ENCODE data around the gene DDO.
"Not testable (repeated sequence)": the region's sequence is repeated elsewhere in the genome, so short reads cannot be mapped to it uniquely, and the experiment has no call there.

DDO gene

DNA sequence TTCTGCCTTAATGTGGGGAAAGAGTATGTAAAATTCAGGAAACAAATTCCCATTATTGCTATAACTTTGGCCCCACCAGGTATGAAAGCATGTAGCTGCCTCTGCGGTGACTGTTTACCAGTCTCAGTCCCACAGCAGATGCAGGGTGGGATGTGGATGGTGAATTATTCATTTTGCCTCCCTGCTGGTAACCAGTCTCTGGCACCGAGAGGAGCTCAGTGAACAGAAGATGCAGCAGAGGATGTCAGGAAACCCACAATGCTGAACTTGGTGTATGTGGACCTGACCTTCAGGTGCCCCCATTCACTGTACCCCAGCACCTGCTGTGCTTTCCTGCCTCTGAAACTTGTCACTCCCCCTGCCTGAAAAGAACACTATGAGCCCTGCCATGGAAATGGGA lies 48.4 kb downstream of the DDO start:
- DNase-seq (ENCODE audit: low read depth) = no peak

DNA sequence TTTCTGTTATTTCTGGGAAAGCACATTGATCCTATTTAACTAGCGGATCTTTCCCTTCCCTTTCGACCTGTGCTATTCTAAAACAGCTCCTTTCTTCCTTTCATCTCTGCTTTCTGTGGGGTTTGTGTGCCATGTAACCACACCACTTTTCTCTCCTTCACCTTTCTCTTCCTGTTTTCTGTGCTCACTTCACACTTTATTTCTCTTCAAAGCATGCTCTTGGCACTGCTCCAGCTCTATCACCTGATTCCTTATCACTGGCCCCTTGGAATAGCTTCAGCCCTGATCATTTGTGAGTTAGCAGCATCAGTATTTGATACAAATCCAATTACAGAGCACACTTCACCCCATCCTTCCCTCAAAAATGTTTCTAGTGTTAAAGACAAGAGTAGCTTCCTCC lies 49.1 kb downstream of the DDO start:
- no peak for DNase-seq (ENCODE audit: low read depth)

DNA sequence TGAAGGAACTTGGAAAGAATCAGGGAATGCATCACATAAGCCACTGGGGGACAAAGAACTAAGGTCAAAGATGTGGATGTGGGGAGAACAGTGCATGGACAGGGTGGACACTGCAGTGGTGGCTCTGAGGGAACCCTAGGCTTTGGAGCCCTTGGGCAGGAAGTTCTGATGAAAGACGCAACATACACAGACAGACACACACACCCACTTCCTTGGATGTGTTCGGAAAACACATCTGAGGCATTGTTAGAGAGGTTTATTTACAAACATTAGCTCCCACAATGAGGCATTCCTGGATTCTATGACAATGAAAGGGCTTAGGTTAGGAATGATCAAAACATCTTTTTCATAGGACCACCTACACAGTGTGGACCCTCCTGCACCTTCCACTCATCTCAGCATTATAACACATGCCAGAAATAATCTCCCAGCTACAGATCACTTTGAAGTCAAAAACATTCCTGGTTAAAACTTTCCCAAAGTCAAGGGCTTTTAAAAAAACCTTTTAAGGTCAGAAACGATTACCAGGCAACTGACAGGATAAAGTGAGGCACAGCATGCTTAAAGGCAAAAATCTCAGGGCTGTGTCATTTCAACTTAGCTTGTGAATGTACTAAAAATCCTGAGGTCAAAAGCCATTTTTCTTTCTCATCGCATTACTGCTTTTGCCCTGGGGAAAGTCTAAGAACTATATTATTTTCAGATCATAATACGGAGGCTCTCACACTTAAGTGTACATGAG lies 50.8 kb downstream of the DDO start:
- no peak for DNase-seq (ENCODE audit: low read depth)

GRCh38 chr6:110363748-110364147 lies 51.6 kb downstream of the DDO start:
- no peak for DNase-seq (ENCODE audit: low read depth)

DNA sequence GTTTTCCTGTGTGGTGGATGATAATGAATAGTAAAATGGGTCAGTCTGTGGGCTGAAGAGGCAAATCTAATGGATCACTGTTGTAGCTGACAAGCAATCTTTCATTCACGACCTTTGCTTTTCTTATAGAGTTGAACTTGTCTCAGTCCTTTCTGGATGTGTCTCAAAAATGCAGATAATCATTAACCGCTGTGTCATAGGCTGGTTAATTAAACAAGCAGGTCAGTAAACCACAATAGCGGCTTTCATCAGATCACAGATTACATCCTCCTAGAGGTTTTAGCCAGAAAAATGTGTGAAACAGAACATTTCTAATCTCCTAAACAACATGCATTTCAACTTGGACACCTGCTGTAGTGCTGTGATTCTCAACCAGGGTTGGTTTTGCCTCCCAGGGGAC lies 54.7 kb downstream of the DDO start:
- DNase-seq (ENCODE audit: low read depth) = no peak

GRCh38 chr6:110359556-110359955 lies 55.8 kb downstream of the DDO start:
- DNase-seq (ENCODE audit: low read depth) = no peak

DNA sequence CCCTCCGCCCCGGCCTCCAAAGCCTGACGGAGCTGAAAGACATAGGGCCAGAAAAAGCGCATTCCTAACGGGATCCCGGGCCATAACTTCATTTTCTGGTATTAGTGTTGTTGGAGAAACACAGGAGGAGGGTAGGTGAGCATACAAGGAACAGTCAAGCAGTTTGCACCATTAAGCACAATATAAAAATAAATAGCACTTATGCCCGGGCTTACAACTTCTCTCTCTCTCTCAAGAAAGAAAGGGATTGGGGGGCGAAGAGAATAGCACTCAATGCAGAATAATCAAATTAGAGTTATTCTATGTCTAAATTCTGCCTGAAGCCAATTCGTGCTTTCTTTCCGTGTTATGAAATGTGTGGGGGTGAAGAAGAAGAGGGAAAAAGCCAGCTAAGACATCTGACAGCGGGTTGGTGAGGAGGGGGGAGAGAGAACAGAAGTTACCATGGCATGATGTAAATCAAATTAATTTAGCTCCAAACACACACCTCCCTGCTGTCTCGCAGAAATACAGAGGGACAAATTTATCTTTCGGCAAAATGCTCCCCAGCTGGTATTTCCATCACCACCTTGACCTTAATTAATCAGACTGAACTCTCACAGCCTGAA lies 56.7 kb downstream of the DDO start:
- DNase-seq (ENCODE audit: low read depth) = no peak

GRCh38 chr6:110357664-110358552 lies 57.5 kb downstream of the DDO start, which contains the start of gene METTL24:
Gene METTL24, minus strand, starts transcription at chr6:110358349. Its CDS starts 77 bp downstream, at chr6:110358272.
- no peak for DNase-seq (ENCODE audit: low read depth)

- no peak for DNase-seq (ENCODE audit: low read depth)
Measured at GRCh38 chr6:110357298-110357663, 58.1 kb downstream of the DDO start.

GRCh38 chr6:110356778-110357177 lies 58.6 kb downstream of the DDO start:
- DNase-seq (ENCODE audit: low read depth) = no peak

DNA sequence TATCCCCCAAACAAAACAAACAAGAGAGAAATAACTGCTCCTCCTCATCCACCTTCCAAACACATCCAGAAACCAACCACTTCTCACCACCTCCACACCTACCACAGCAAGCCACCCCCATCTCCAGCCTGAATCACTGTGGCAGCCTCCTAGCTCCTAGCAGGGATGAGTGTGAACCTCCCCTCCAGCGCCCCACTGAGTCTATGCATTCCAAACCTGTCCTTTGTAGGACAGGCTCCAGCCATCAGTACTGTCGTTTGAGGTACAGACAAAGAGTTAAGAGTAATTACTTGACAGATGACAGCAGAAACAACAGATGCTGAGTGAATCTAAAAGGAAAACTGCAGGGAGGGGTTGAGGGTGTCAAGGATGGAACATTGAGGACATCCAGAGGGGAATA lies 59.6 kb downstream of the DDO start:
- DNase-seq (ENCODE audit: low read depth) = no peak

DNA sequence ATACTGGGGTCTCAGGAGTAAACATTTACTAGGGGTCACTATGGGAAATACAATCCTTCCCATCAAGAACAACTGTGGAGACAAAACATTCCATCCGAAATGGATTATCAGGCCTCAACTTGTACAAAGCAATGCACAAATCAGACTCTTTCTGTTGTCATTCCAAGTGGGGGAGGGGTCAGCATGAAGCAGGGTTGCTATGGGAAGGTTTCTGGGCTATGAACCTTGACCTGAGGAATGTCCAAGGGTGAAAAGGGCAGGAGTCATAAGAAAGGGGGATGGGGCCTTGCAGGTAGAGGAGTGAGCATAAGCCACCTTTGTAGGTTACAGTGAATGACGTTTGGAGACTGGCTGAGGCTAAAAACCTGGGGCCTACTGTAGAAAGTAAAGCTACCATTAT lies 60.4 kb downstream of the DDO start:
- no peak for DNase-seq (ENCODE audit: low read depth)

GRCh38 chr6:110354153-110354552 lies 61.2 kb downstream of the DDO start:
- no peak for DNase-seq (ENCODE audit: low read depth)

- DNase-seq (ENCODE audit: low read depth) = no peak
Measured at GRCh38 chr6:110353457-110354001, 61.8 kb downstream of the DDO start.

DNA sequence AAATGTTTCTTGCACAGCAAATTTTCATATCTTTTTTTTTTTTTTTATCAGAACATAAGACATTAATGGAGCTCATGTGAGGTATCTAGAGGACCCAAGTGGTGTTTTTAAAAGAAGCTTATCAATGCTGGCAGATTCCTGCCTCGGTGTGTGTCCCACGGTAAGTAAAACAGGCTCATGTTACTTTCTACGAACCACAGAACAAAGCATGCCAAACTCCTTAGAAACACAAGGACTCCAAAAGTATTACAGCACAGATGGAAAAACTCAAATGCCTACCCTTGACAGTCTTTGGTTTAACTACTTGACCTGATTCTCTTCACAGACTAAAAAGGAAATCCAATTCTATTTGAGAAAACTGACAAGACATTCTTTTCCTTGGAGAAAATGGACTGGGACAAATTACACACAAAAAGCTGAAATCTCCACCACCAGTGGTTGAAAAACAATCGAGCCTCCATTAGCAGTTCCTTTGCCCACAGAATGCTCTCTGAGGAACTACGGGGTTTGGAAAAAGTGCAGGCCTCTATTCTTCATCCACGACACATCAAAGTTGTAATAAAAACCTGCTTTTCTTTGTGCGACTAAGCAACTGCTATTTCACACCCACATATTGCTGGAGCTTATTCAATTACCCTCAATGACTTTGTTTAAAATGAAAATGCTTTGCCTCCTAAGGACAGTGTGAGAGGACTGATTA lies 62.7 kb downstream of the DDO start:
- no peak for DNase-seq (ENCODE audit: low read depth)

- DNase-seq (ENCODE audit: low read depth) = no peak
Measured at GRCh38 chr6:110351986-110352385, 63.4 kb downstream of the DDO start.

- DNase-seq (ENCODE audit: low read depth) = no peak
Measured at GRCh38 chr6:110351546-110351945, 63.8 kb downstream of the DDO start.

GRCh38 chr6:110350593-110350992 lies 64.8 kb downstream of the DDO start:
- DNase-seq (ENCODE audit: low read depth) = not testable (repeated sequence)

DNA sequence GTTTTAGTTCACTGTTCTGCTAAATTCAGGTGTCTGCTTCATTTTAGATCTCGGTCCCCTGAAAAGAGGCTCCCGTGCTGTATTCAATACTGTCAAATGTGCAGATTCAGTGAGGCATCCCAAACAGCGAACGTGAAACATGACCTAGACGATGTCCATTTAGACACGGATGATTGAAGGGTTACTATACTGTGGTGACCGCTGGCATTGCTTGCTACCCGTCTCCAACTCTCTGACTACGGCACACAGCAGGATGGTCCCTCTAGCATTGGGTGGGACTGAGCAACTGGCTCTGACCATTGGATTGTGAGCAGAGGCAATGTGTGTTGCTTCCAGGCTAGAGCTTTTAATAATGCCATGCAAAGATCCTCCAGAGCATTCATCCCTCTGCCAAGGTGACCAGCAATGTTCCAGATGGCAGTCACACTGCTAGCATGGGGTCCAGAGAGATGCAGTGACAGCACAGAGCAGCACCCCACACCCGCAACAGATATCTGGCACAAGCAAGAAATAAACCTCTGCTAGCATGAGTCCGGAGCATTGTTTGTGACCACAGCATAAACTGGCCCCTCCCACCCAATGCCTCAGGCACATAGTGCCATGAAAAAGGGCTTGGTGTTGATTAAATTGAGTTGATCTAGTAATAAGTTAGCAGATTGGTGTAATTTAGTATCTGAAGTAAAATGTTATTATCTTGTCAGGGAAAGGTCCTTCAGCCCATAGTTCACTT lies 66.2 kb downstream of the DDO start:
- DNase-seq (ENCODE audit: low read depth) = no peak

DNA sequence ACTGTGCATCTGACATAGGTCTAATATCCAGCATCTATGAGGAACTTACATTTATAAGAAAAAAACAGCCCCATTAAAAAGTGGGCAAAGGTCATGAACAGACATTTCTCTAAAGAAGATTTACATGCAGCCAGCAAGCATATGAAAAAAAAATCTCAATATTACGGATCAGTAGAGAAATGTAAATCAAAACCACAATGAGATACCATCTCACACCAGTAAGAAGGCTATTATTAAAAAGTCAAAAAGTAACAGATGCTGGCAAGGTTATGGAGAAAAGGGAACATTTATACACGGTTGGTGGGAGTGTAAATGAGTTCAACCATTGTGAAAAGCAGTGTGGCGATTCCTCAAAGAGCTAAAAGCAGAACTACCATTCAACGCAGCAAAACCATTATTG lies 70.3 kb downstream of the DDO start:
- no peak for DNase-seq (ENCODE audit: low read depth)

- DNase-seq (ENCODE audit: low read depth) = no peak
Measured at GRCh38 chr6:110342759-110343158, 72.6 kb downstream of the DDO start.
